GM12873 (cell line): Measurements from ENCODE around the gene DACT3.

Experiments
- TF ChIP-seq, protein P1 (sequence below): IDR thresholded peaks from 2 replicates; pipeline ENCODE4 v1.5.1; 2012; ENCODE audit warnings: low read depth, mild to moderate bottlenecking, moderate library complexity, low read length, control low read depth; ENCODE audit not compliant: insufficient read depth; ENCODE audit errors: missing control alignments

The DACT3 gene

GRCh38 chr19:46608178-46608577, 52.8 kb downstream of the DACT3 start:
- TF ChIP-seq, protein P1, sequence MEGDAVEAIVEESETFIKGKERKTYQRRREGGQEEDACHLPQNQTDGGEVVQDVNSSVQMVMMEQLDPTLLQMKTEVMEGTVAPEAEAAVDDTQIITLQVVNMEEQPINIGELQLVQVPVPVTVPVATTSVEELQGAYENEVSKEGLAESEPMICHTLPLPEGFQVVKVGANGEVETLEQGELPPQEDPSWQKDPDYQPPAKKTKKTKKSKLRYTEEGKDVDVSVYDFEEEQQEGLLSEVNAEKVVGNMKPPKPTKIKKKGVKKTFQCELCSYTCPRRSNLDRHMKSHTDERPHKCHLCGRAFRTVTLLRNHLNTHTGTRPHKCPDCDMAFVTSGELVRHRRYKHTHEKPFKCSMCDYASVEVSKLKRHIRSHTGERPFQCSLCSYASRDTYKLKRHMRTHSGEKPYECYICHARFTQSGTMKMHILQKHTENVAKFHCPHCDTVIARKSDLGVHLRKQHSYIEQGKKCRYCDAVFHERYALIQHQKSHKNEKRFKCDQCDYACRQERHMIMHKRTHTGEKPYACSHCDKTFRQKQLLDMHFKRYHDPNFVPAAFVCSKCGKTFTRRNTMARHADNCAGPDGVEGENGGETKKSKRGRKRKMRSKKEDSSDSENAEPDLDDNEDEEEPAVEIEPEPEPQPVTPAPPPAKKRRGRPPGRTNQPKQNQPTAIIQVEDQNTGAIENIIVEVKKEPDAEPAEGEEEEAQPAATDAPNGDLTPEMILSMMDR: no peak

- TF ChIP-seq, protein P1: no peak
Observed at GRCh38 chr19:46607448-46607841, 53.5 kb downstream of the DACT3 start.

DNA sequence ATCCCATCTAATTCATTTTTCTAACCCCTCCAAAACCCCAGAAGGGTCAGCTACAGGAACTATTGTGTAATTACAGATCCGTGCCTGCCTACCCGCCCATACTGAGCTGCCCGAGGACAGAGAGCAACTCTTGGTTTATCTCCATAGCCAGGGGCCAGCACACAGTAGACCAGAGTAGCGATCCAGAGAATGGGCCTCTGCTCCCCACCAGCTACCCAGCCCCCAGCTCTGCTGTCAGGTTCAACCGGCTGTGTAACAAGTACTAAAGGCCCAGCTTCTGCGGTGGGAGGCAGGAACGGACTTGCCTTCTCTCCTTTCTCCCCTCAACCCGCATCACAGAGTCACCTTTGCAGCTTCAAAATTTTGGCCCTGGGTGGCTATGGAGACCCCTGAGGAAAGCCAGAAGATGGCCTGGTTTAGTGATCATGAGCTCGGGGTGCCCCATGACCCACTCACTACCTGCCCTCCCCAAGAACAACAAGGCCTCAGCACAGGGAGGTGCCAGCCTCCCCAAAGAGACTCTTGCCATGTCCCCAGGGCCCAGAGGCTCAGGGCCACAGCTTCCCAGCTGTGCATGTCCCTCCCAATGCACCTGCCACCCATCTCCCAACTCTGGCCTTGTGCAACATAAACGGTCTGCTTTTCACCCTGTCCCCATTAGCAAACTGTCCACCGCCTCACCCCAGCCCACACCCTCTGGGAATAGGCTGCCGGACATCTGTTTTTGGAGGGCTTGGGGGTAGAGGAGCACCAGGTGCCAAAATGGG, 54.1 kb downstream of the DACT3 start:
- TF ChIP-seq, protein P1: no peak

GRCh38 chr19:46606019-46606418, 55.0 kb downstream of the DACT3 start:
- TF ChIP-seq, protein P1: no peak

GRCh38 chr19:46605356-46605821, 55.6 kb downstream of the DACT3 start:
- TF ChIP-seq, protein P1: no peak

DNA sequence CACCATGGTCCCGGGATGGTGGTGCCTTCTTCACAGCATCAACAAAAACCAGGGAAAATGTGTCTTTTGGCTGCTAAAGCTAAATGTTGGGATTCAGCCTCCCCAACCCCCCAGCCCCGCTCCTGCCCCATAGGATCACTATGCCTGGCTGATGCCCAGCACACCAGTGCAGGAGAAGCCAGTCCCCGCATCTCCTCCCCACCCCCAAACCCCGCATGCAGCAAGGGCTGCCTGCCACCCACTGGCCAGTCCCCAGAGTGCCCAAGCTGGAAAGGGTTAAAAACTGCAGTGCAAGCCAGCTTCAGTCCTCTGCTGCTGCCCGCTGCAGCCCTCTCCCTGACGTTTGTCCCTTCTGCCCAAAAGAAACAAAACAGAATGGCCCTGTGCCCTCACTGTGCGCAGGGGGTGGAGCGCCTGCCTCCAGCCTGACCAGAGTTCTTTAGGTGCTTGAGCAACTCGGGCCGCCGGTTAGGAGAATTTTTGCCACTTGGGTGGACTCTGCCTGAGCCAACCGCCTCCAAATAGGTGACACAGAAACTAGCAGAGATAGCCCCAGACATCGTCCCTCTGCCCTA, 56.1 kb downstream of the DACT3 start:
- TF ChIP-seq, protein P1: no peak

GRCh38 chr19:46603752-46604231, 57.2 kb downstream of the DACT3 start:
- TF ChIP-seq, protein P1: no peak
